SU-DHL-6 (cell line): Measurements from ENCODE around the gene C2CD2.

ENCODE experiments used
- H2AFZ ChIP-seq: fragments of 200-600 bp; sonication (generic); 2 replicates; pipeline ENCODE4 v1.6.1; 2014; ENCODE audit warnings: low read depth, mild to moderate bottlenecking, moderate library complexity, mixed read lengths, antibody characterized with exemption, low read length; ENCODE audit not compliant: severe bottlenecking
- H3F3A ChIP-seq: fragments of 200-600 bp; shearing (Covaris generic); 2 replicates; pipeline ENCODE4 v1.6.0; 2016; ENCODE audit warnings: antibody characterized with exemption, mild to moderate bottlenecking; ENCODE audit not compliant: insufficient read depth
- H3K27ac ChIP-seq: fragments of 200-600 bp; sonication (generic); 2 replicates; pipeline ENCODE4 v1.5.1; 2016; ENCODE audit warnings: low read depth, mild to moderate bottlenecking, low read length, moderate library complexity, mixed read lengths
- H3K27me3 ChIP-seq: fragments of 200-600 bp; sonication (generic), shearing (Covaris generic); 2 replicates; pipeline ENCODE4 v1.6.0; 2014; ENCODE audit warnings: mild to moderate bottlenecking, low read length
- H3K36me3 ChIP-seq: fragments of 200-600 bp; sonication (generic); 2 replicates; pipeline ENCODE4 v1.6.1; 2014; ENCODE audit warnings: mild to moderate bottlenecking, low read length, mixed read lengths
- H3K4me2 ChIP-seq: fragments of 300-600, 200-600 bp; shearing (Covaris generic), sonication (generic); 2 replicates; pipeline ENCODE4 v1.6.0; 2014; ENCODE audit warnings: low read length, low read depth, mild to moderate bottlenecking; ENCODE audit not compliant: poor library complexity, severe bottlenecking
- H3K4me3 ChIP-seq: fragments of 200-600 bp; sonication (generic); 2 replicates; pipeline ENCODE4 v1.5.1; 2014; ENCODE audit warnings: antibody characterized with exemption, low read length, mild to moderate bottlenecking, mixed read lengths; ENCODE audit not compliant: insufficient read depth, poor library complexity, severe bottlenecking
- H3K79me2 ChIP-seq: fragments of 200-600 bp; sonication (generic); 2 replicates; pipeline ENCODE4 v1.6.1; 2014; ENCODE audit warnings: mild to moderate bottlenecking, low read length, moderate library complexity; ENCODE audit not compliant: insufficient read depth
- H3K9ac ChIP-seq: fragments of 200-600 bp; sonication (generic); 2 replicates; pipeline ENCODE4 v1.7.0; 2014; ENCODE audit warnings: mild to moderate bottlenecking, low read length
- H3K9me2 ChIP-seq: fragments of 200-600 bp; sonication (generic); replicated peaks from 2 replicates; pipeline ENCODE4 v1.6.1; 2014; ENCODE audit warnings: low read length; ENCODE audit not compliant: insufficient read depth
- H3K9me3 ChIP-seq: fragments of 200-600 bp; sonication (generic); 2 replicates; pipeline ENCODE4 v1.6.1; 2014; ENCODE audit warnings: low read length, mixed read lengths; ENCODE audit not compliant: insufficient read depth
- H4K20me1 ChIP-seq: fragments of 200-600 bp; sonication (generic); 2 replicates; pipeline ENCODE4 v1.6.1; 2014; ENCODE audit warnings: low read depth, mild to moderate bottlenecking, antibody characterized with exemption, low read length, moderate library complexity, mixed read lengths
- CTCF ChIP-seq: fragments of 200-600 bp; sonication (generic); IDR thresholded peaks from one replicate; pipeline ENCODE4 v1.5.1; 2017; ENCODE audit warnings: antibody characterized with exemption, mild to moderate bottlenecking, low read length, moderate library complexity; ENCODE audit not compliant: insufficient read depth, poor library complexity, severe bottlenecking
- EZH2phosphoT487 ChIP-seq: fragments of 200-600 bp; sonication (generic), shearing (Covaris generic); conservative IDR thresholded peaks from 2 replicates; pipeline ENCODE4 v1.6.1; 2018; ENCODE audit warnings: mild to moderate bottlenecking, antibody characterized with exemption, low read length, moderate library complexity, mixed read lengths

The C2CD2 gene

GRCh38 chr21:41876396-41876795 is 77.4 kb downstream of the C2CD2 start:
- Histone ChIP-seq H3K27ac (peak overlapping the region; percentile 97), H3K27me3 (no peaks in the 10 kb centered on the region), H3K4me3 (peak overlapping the region; percentile 21), H4K20me1 (no peaks in the 10 kb centered on the region), H3F3A (peaks cover 76% of the 10 kb centered on the region), H3K79me2 (peaks cover 31% of the 10 kb centered on the region; the same call in 1 of the 2 replicates), H3K9me2 (no peaks in the 10 kb centered on the region), H3K9me3 (no peaks in the 10 kb centered on the region), H3K9ac (peak overlapping the region; percentile 89), H3K4me2 (peak overlapping the region; percentile 89), H3K36me3 (no peaks in the 10 kb centered on the region), H2AFZ (no peak overlapping the region)
- no peak for TF ChIP-seq CTCF
- TF ChIP-seq EZH2phosphoT487 = no peak

- Histone ChIP-seq H3F3A (peaks cover 81% of the 10 kb centered on the region), H3K79me2 (peaks cover 37% of the 10 kb centered on the region; the same call in 1 of the 2 replicates)
- TF ChIP-seq CTCF = no peak
- TF ChIP-seq EZH2phosphoT487 = no peak
Observed at GRCh38 chr21:41875086-41875485, 78.7 kb downstream of the C2CD2 start.

GRCh38 chr21:41874611-41875010 is 79.2 kb downstream of the C2CD2 start:
- Histone ChIP-seq H2AFZ (no peak overlapping the region), H3K4me2 (peak overlapping the region; percentile 89), H3K27me3 (no peaks in the 10 kb centered on the region), H3K4me3 (peak overlapping the region; percentile 33), H3K9me2 (no peaks in the 10 kb centered on the region), H3K9me3 (no peaks in the 10 kb centered on the region), H3K9ac (peak overlapping the region; percentile 89), H4K20me1 (no peaks in the 10 kb centered on the region), H3K27ac (peak overlapping the region; percentile 97), H3K36me3 (no peaks in the 10 kb centered on the region), H3K79me2 (peaks cover 37% of the 10 kb centered on the region; the same call in 1 of the 2 replicates), H3F3A (peaks cover 86% of the 10 kb centered on the region)
- no peak for TF ChIP-seq EZH2phosphoT487
- TF ChIP-seq CTCF = no peak

More at GRCh38 chr21:41875086-41875485, 78.7 kb downstream of the C2CD2 start:
- Histone ChIP-seq H3K27me3 (no peaks in the 10 kb centered on the region), H4K20me1 (no peaks in the 10 kb centered on the region), H3K36me3 (no peaks in the 10 kb centered on the region), H3K9me2 (no peaks in the 10 kb centered on the region), H3K27ac (peak overlapping the region; percentile 97), H3K9ac (peak overlapping the region; percentile 89), H3K4me3 (peak overlapping the region; percentile 33), H2AFZ (no peak overlapping the region), H3K9me3 (no peaks in the 10 kb centered on the region), H3K4me2 (peak overlapping the region; percentile 89)

GRCh38 chr21:41873426-41873825 is 80.4 kb downstream of the C2CD2 start:
- Histone ChIP-seq H3K27me3 (no peaks in the 10 kb centered on the region), H3K4me2 (peak overlapping the region; percentile 89), H3K4me3 (no peak overlapping the region), H3K79me2 (peaks cover 37% of the 10 kb centered on the region; the same call in 1 of the 2 replicates), H3K9me2 (no peaks in the 10 kb centered on the region), H3K36me3 (no peaks in the 10 kb centered on the region), H3K9ac (peak overlapping the region; percentile 89), H3F3A (peaks cover 96% of the 10 kb centered on the region), H3K9me3 (no peaks in the 10 kb centered on the region), H3K27ac (peak overlapping the region; percentile 97), H4K20me1 (no peaks in the 10 kb centered on the region), H2AFZ (no peak overlapping the region)
- no peak for TF ChIP-seq CTCF
- no peak for TF ChIP-seq EZH2phosphoT487
